Keratinocyte (primary cell): Measurements from ENCODE around the gene ZNRF1. TPM values are rescaled to one million over a fixed set of nuclear protein-coding genes. Genes with fewer than 3 reads are reported as not detected.

Experiments
- DNase-seq: peaks from one replicate; pipeline ENCODE4 v3.0.0-alpha.2; 2011; ENCODE audit warnings: low read depth, missing footprints, low spot score
- FAIRE-seq: peaks from 2 replicates; lab custom pipeline; 2011; peaks lifted over from hg19 to GRCh38; lab: Jason Lieb, UNC
- H2AFZ ChIP-seq: 2 replicates; pipeline ENCODE4 v1.6.0; 2012; ENCODE audit warnings: low read length, control low read depth, inconsistent platforms; ENCODE audit not compliant: control insufficient read depth
- H3K27ac ChIP-seq: 2 replicates; pipeline ENCODE4 v1.5.1; 2011; ENCODE audit warnings: low read length; ENCODE audit not compliant: control insufficient read depth, insufficient read depth
- H3K27me3 ChIP-seq: 3 replicates; pipeline ENCODE4 v1.6.0; 2011; ENCODE audit warnings: low read length; ENCODE audit not compliant: control insufficient read depth, insufficient read depth; ENCODE audit errors: extremely low read depth
- H3K36me3 ChIP-seq, 2 experiments: 2 replicates in 1 of 2; 3 replicates in 1 of 2; pipeline ENCODE4 v1.5.1; 2011; ENCODE audit warnings: low read length in 2 of 2, mild to moderate bottlenecking in 1 of 2; ENCODE audit not compliant: control insufficient read depth in 2 of 2, insufficient read depth in 2 of 2; ENCODE audit errors: extremely low read depth in 1 of 2
- H3K4me1 ChIP-seq: 3 replicates; pipeline ENCODE4 v1.5.1; 2011; ENCODE audit warnings: low read length; ENCODE audit not compliant: control insufficient read depth, insufficient read depth; ENCODE audit errors: extremely low read depth
- H3K4me2 ChIP-seq: 3 replicates; pipeline ENCODE4 v1.6.0; 2011; ENCODE audit warnings: low read depth, low read length; ENCODE audit not compliant: control insufficient read depth, insufficient read depth; ENCODE audit errors: extremely low read depth
- H3K4me3 ChIP-seq, 3 experiments: fragments of 200-600 bp in 1 of 3; sonication (generic) in 1 of 3; 2 replicates in 2 of 3; 3 replicates in 1 of 3; pipeline ENCODE4 v1.5.1; 2011 to 2016; ENCODE audit warnings: low read length in 3 of 3, mild to moderate bottlenecking in 3 of 3, control low read depth in 2 of 3, inconsistent platforms in 1 of 3, low read depth in 1 of 3, mixed read lengths in 1 of 3, mixed run types in 1 of 3, moderate library complexity in 1 of 3; ENCODE audit not compliant: control insufficient read depth in 2 of 3, insufficient read depth in 2 of 3; ENCODE audit errors: extremely low read depth in 1 of 3
- H3K79me2 ChIP-seq: 2 replicates; pipeline ENCODE4 v1.6.0; 2012; ENCODE audit warnings: low read length; ENCODE audit not compliant: control insufficient read depth, insufficient read depth
- H3K9ac ChIP-seq: 3 replicates; pipeline ENCODE4 v1.6.0; 2011; ENCODE audit warnings: low read length; ENCODE audit not compliant: control insufficient read depth, insufficient read depth; ENCODE audit errors: extremely low read depth
- H3K9me1 ChIP-seq: 3 replicates; pipeline ENCODE4 v1.6.0; 2011; ENCODE audit warnings: low read length; ENCODE audit not compliant: control insufficient read depth, insufficient read depth; ENCODE audit errors: extremely low read depth
- H3K9me3 ChIP-seq: 2 replicates; pipeline ENCODE4 v1.5.1; 2012; ENCODE audit warnings: low read depth, low read length; ENCODE audit not compliant: control insufficient read depth
- H4K20me1 ChIP-seq: 3 replicates; pipeline ENCODE4 v1.6.0; 2011; ENCODE audit warnings: low read length; ENCODE audit not compliant: control insufficient read depth, insufficient read depth; ENCODE audit errors: extremely low read depth
- CTCF ChIP-seq, 3 experiments: IDR thresholded peaks in 1 of 3; conservative IDR thresholded peaks in 1 of 3; optimal IDR thresholded peaks in 1 of 3; 2 replicates in 2 of 3; 3 replicates in 1 of 3; pipeline versions ENCODE3 to v1.5.1; 2011; ENCODE audit warnings: low read length in 3 of 3, mild to moderate bottlenecking in 3 of 3, moderate library complexity in 2 of 3, control low read depth in 1 of 3, inconsistent platforms in 1 of 3; ENCODE audit not compliant: insufficient read depth in 2 of 3; ENCODE audit errors: extremely low read depth in 1 of 3
- EZH2 ChIP-seq: IDR thresholded peaks from one replicate; pipeline ENCODE4 v1.6.1; 2012; ENCODE audit warnings: inconsistent platforms, mild to moderate bottlenecking, low read length, moderate library complexity
- dilution Hi-C: fragments of 300-500 bp; cut with MboI; formaldehyde crosslinking; loops from one replicate; pipeline ENCODE4 v1.7.0; 2020; ENCODE audit warnings: low sequenced_read_pairs; ENCODE audit not compliant: extremely low pct_ligation_motif_present
- polyA plus RNA-seq, 5 experiments: library from polyadenylated mRNA; depleted of rRNA in 3 of 5; stranded (reverse) in 3 of 5; stranded (forward) in 1 of 5; unstranded in 1 of 5; fragments of >200 nt; gene quantifications; 1 replicate in 1 of 5; 2 replicates in 3 of 5; 3 replicates in 1 of 5; pipeline versions ENCODE4 v1.2.1 to v1.2.3, GENCODE V29; 2011 to 2012; ENCODE audit warnings: missing spikeins in 2 of 5, low read depth in 1 of 5, low replicate concordance in 1 of 5

Gene ZNRF1
- polyA plus RNA-seq, 1 donor (not counting 4 experiments of a cell fraction or from before 2014, with no cell fraction given) = 19.1 TPM

DNA sequence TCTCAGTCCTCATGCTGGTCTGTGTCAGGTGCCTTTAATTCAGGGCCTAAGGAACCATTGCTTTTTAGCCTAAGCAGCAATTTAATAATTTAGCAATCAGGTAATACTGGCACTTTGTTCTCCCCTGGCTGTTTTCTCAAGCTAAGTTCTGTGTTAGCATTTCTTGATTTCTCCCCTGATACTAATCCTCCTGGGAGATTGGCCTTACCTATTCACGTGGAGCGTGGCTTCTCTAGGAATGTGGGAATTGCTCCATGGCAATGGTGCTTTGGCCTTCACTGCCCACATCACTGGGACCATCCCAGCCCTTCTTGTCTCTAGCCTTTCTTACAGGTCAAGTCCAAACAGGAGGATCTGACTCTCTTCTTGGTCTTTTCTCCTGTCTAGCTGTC, 55.7 kb downstream of the ZNRF1 start:
- no peak for TF ChIP-seq EZH2
- Histone ChIP-seq H3K9me1 (peaks cover 3% of the 10 kb centered on the region), H3K4me2 (no peak overlapping the region), H3K79me2 (peaks cover 38% of the 10 kb centered on the region), H3K27ac (no peak overlapping the region), H3K4me1 (no peaks in the 10 kb centered on the region), H3K27me3 (no peaks in the 10 kb centered on the region), H3K4me3 (no peak overlapping the region), H2AFZ (no peak overlapping the region), H3K9ac (no peak overlapping the region), H4K20me1 (no peaks in the 10 kb centered on the region), H3K9me3 (no peaks in the 10 kb centered on the region), H3K36me3 (no peaks in the 10 kb centered on the region)
- no peak for DNase-seq
- FAIRE-seq = no peak
- dilution Hi-C loops = no loop called here

DNA sequence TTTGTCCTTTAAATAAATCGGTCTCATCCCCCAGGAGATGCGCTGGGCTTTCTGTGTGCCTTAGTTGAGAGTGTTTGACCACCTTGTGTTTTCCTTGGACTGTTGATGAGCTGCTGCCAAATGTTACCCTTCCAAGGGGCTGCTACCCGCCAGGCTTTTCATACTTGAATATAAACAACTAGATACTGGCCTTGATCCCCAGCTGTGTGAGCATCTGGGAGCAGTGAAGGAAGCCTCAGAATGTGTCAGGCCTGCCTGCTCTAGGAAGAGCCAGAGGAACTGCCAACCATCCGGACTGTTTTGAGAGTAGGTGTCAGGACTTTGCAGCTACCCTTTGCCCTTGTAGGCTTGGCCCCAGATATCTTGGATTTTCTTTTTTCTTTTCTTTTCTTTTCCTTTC, 60.0 kb downstream of the ZNRF1 start:
- Histone ChIP-seq H4K20me1 (no peaks in the 10 kb centered on the region), H3K4me1 (no peaks in the 10 kb centered on the region), H3K9ac (no peak overlapping the region), H3K4me2 (no peak overlapping the region), H3K27me3 (no peaks in the 10 kb centered on the region), H3K4me3 (no peak overlapping the region), H3K36me3 (no peaks in the 10 kb centered on the region), H3K9me1 (peaks cover 3% of the 10 kb centered on the region), H3K27ac (no peak overlapping the region), H2AFZ (no peak overlapping the region), H3K9me3 (no peaks in the 10 kb centered on the region), H3K79me2 (peaks cover 47% of the 10 kb centered on the region)
- FAIRE-seq = no peak
- dilution Hi-C loops = no loop called here
- no peak for TF ChIP-seq EZH2
- TF ChIP-seq CTCF (optimal IDR thresholded peaks at IDR 0.05 in 1 of 3, IDR thresholded peaks at IDR 0.05 in 1 of 3, conservative IDR thresholded peaks at IDR 0.05 in 1 of 3; ENCODE audit: extremely low read depth in 1 of 3, insufficient read depth in 2 of 3, low read length in 3 of 3) = no peak
- DNase-seq = no peak

- Histone ChIP-seq H3K27me3 (no peaks in the 10 kb centered on the region), H3K9me3 (no peaks in the 10 kb centered on the region), H3K79me2 (peaks cover 42% of the 10 kb centered on the region), H3K36me3 (no peaks in the 10 kb centered on the region), H3K27ac (no peak overlapping the region), H3K9me1 (peaks cover 3% of the 10 kb centered on the region), H3K4me3 (no peak overlapping the region), H4K20me1 (no peaks in the 10 kb centered on the region), H2AFZ (no peak overlapping the region), H3K4me1 (no peaks in the 10 kb centered on the region), H3K9ac (no peak overlapping the region), H3K4me2 (no peak overlapping the region)
- FAIRE-seq (no peak), DNase-seq (no peak)
- dilution Hi-C loops = no loop called here
- no peak for TF ChIP-seq CTCF (optimal IDR thresholded peaks at IDR 0.05 in 1 of 3, IDR thresholded peaks at IDR 0.05 in 1 of 3, conservative IDR thresholded peaks at IDR 0.05 in 1 of 3; ENCODE audit: extremely low read depth in 1 of 3, insufficient read depth in 2 of 3, low read length in 3 of 3)
- TF ChIP-seq EZH2 = no peak
Observed at GRCh38 chr16:75059411-75059810, 60.6 kb downstream of the ZNRF1 start.
